HepG2 (cell line): Measurements from ENCODE around the gene MGAT5. TPM values are rescaled to one million over a fixed set of nuclear protein-coding genes. Genes with fewer than 3 reads are reported as not detected.

Source experiments
- ARID5B ChIP-seq: IDR thresholded peaks from 2 replicates; pipeline ENCODE4 v1.4.0; 2020; ENCODE audit warnings: mild to moderate bottlenecking, missing genetic modification reagents
- CSRNP2 ChIP-seq: sonication (generic); formaldehyde crosslinking; conservative IDR thresholded peaks from 2 replicates; pipeline ENCODE4 v1.8.0; 2022; ENCODE audit warnings: low read depth, missing genetic modification reagents
- DZIP1 ChIP-seq: sonication (generic); formaldehyde crosslinking; IDR thresholded peaks from 2 replicates; pipeline ENCODE4 v1.5.0; 2020; ENCODE audit warnings: mild to moderate bottlenecking, missing genetic modification reagents
- HES4 ChIP-seq: sonication (generic); formaldehyde crosslinking; IDR thresholded peaks from 2 replicates; pipeline ENCODE4 v1.9.0; 2021; ENCODE audit warnings: mild to moderate bottlenecking, missing genetic modification reagents, borderline replicate concordance
- HNRNPUL1 ChIP-seq: fragments of 200-400 bp; formaldehyde crosslinking; IDR thresholded peaks from 2 replicates; pipeline ENCODE4 v1.6.1; 2017; ENCODE audit warnings: low read depth, mild to moderate bottlenecking, low read length, moderate library complexity
- HOXA5 ChIP-seq: sonication (generic); formaldehyde crosslinking; IDR thresholded peaks from 2 replicates; pipeline ENCODE4 v1.4.0; 2020; ENCODE audit warnings: missing genetic modification reagents
- RAD51 ChIP-seq: fragments of 450-650 bp; IDR thresholded peaks from 2 replicates; pipeline ENCODE4 v1.6.1; 2016; ENCODE audit warnings: borderline replicate concordance
- ZBTB34 ChIP-seq: sonication (generic); formaldehyde crosslinking; IDR thresholded peaks from 2 replicates; pipeline ENCODE4 v1.8.0; 2022; ENCODE audit warnings: mild to moderate bottlenecking, missing genetic modification reagents
- ZFY ChIP-seq: sonication (generic); formaldehyde crosslinking; IDR thresholded peaks from 2 replicates; pipeline ENCODE4 v1.4.0; 2020; ENCODE audit warnings: missing genetic modification reagents
- ZNF143 ChIP-seq: sonication (generic); formaldehyde crosslinking; IDR thresholded peaks from 2 replicates; pipeline ENCODE4 v1.4.0; 2020; ENCODE audit warnings: missing genetic modification reagents
- ZNF383 ChIP-seq: sonication (generic); formaldehyde crosslinking; IDR thresholded peaks from 2 replicates; pipeline ENCODE4 v1.4.0; 2020; ENCODE audit warnings: missing genetic modification reagents, mild to moderate bottlenecking, borderline replicate concordance
- ZNF501 ChIP-seq: sonication (generic); formaldehyde crosslinking; IDR thresholded peaks from 2 replicates; pipeline ENCODE4 v1.5.1; 2020; ENCODE audit warnings: mild to moderate bottlenecking, moderate library complexity, missing genetic modification reagents
- ZNF609 ChIP-seq: sonication (generic); formaldehyde crosslinking; IDR thresholded peaks from 2 replicates; pipeline ENCODE4 v1.4.0; 2020; ENCODE audit warnings: mild to moderate bottlenecking, missing genetic modification reagents, borderline replicate concordance
- polyA plus RNA-seq, 8 experiments: library from polyadenylated mRNA; depleted of rRNA in 3 of 8; stranded (reverse) in 7 of 8; unstranded in 1 of 8; fragments of >200 nt; fragmentation: Illumina TruSeq in 4 of 8; extraction: Trizol in 4 of 8; gene quantifications; 2 replicates each; pipeline versions ENCODE4 v1.2.1 to v1.2.3, GENCODE V29; 2011 to 2016; ENCODE audit warnings: low read depth in 4 of 8, missing spikeins in 1 of 8, mixed read lengths in 1 of 8; ENCODE audit not compliant: insufficient read depth in 1 of 8
- total RNA-seq, 5 experiments: library from RNA; depleted of rRNA; stranded (reverse); fragments of >200 nt; fragmentation: Illumina TruSeq; extraction: Trizol; gene quantifications; 2 replicates each; pipeline ENCODE4 v1.2.3, GENCODE V29; 2016; ENCODE audit warnings: low read depth in 1 of 5

MGAT5 gene
- total and polyA plus RNA-seq, 2 of the 13 experiments (the other 11 are each of a cell fraction or from before 2014, with no cell fraction given): 33.1 to 60.2 TPM

GRCh38 chr2:134457765-134458472, 204.0 kb downstream of the MGAT5 start (continued):
- peak; percentile 63; the same call in 1 of the 2 replicates for TF ChIP-seq ZNF609
- TF ChIP-seq HOXA5 (CRISPR knock-in tag): no peak
- no peak for TF ChIP-seq ZNF143
- no peak for TF ChIP-seq HNRNPUL1
- TF ChIP-seq ZFY (CRISPR knock-in tag): 0 out of 2 replicates have a peak, but pooled peaks have one; percentile 31
- TF ChIP-seq ZNF501 (CRISPR knock-in tag): peak; percentile 45; the same call in 1 of the 2 replicates
- TF ChIP-seq DZIP1: no peak
- peak; percentile 82 for TF ChIP-seq ARID5B (CRISPR knock-in tag)
- TF ChIP-seq RAD51: no peak
- no peak for TF ChIP-seq HES4
- TF ChIP-seq CSRNP2 (CRISPR knock-in tag): no peak
- no peak; the same call in 1 of the 2 replicates for TF ChIP-seq ZNF383 (CRISPR knock-in tag)
- peak; percentile 99 for TF ChIP-seq ZBTB34
